ENCODE results near the gene CUL7. TPM values are rescaled to one million over a fixed set of nuclear protein-coding genes. Genes with fewer than 3 reads are reported as not detected.

The CUL7 gene
- total and polyA plus RNA-seq, 2 experiments from 2014 or later: 33.1 to 65.8 TPM

DNA sequence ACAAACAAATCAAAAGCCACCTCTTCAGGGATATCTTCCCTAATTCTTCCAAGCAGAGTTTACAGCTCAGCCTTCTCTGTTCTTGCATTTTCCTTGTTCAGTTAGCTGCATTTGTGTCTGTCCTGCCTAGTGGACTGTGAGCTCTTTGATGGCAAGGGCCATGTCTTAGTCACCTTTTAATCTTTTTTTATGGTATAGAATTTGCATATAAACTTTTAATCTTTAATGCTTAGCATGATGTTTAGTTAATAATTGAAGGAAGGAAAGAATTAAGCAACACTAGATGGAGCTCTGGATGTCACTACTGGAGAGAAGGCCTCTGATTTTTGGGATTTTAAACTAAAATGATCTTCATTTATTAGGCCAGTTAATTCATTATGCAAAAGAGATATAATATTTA, 57.1 kb downstream of the CUL7 start:
- H3K4me1 ChIP-seq (ENCODE audit: low read depth): no peaks in the 10 kb centered on the region
- H3K27me3 ChIP-seq: no peaks in the 10 kb centered on the region
- no peaks in the 10 kb centered on the region for H3K9me3 ChIP-seq (ENCODE audit: low read depth)
- peaks cover 3% of the 10 kb centered on the region for H3K36me3 ChIP-seq
- TF ChIP-seq, protein P1, sequence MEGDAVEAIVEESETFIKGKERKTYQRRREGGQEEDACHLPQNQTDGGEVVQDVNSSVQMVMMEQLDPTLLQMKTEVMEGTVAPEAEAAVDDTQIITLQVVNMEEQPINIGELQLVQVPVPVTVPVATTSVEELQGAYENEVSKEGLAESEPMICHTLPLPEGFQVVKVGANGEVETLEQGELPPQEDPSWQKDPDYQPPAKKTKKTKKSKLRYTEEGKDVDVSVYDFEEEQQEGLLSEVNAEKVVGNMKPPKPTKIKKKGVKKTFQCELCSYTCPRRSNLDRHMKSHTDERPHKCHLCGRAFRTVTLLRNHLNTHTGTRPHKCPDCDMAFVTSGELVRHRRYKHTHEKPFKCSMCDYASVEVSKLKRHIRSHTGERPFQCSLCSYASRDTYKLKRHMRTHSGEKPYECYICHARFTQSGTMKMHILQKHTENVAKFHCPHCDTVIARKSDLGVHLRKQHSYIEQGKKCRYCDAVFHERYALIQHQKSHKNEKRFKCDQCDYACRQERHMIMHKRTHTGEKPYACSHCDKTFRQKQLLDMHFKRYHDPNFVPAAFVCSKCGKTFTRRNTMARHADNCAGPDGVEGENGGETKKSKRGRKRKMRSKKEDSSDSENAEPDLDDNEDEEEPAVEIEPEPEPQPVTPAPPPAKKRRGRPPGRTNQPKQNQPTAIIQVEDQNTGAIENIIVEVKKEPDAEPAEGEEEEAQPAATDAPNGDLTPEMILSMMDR (IDR thresholded peaks at IDR 0.05; ENCODE audit: low read depth, low read length): no peak
- no peak overlapping the region for H3K27ac ChIP-seq
- DNase-seq (ENCODE audit: low read depth in 1 of 2, low spot score in 1 of 2): no peak
- H3K4me3 ChIP-seq: no peak overlapping the region

DNA sequence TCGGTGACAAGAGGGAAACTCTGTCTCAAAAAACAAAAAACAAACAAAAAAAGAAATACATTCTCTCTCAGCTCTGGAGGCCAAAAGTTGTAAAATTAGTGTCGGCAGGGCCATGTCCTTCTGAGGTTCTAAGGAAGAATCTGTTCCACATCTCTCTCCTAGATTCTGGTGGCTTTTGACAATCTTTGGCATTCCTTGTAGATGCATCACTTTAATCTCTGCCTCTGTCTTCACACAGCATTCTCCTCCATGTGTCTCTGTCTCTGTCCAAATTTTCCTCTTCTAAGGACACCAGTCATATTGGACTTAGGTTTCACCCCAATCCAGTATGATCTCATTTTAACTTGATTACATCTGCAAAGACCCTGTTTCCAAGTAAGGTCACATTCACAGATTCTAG, 60.2 kb downstream of the CUL7 start:
- no peaks in the 10 kb centered on the region for H3K27me3 ChIP-seq
- H3K27ac ChIP-seq: no peak overlapping the region
- TF ChIP-seq, protein P1 (IDR thresholded peaks at IDR 0.05; ENCODE audit: low read depth, low read length): no peak
- no peaks in the 10 kb centered on the region for H3K4me1 ChIP-seq (ENCODE audit: low read depth)
- no peak overlapping the region for H3K4me3 ChIP-seq
- no peak for DNase-seq (ENCODE audit: low read depth in 1 of 2, low spot score in 1 of 2)
- peaks cover 15% of the 10 kb centered on the region for H3K36me3 ChIP-seq
- H3K9me3 ChIP-seq (ENCODE audit: low read depth): no peaks in the 10 kb centered on the region

- DNase-seq (ENCODE audit: low read depth in 1 of 2, low spot score in 1 of 2): no peak
- Histone ChIP-seq H3K27ac (no peak overlapping the region), H3K4me3 (no peak overlapping the region), H3K9me3 (ENCODE audit: low read depth) (no peaks in the 10 kb centered on the region), H3K36me3 (peaks cover 15% of the 10 kb centered on the region), H3K27me3 (no peaks in the 10 kb centered on the region), H3K4me1 (ENCODE audit: low read depth) (peaks cover 4% of the 10 kb centered on the region)
- TF ChIP-seq, protein P1 (IDR thresholded peaks at IDR 0.05; ENCODE audit: low read depth, low read length): no peak
Observed at GRCh38 chr6:42989923-42990322, 63.7 kb downstream of the CUL7 start.

DNA sequence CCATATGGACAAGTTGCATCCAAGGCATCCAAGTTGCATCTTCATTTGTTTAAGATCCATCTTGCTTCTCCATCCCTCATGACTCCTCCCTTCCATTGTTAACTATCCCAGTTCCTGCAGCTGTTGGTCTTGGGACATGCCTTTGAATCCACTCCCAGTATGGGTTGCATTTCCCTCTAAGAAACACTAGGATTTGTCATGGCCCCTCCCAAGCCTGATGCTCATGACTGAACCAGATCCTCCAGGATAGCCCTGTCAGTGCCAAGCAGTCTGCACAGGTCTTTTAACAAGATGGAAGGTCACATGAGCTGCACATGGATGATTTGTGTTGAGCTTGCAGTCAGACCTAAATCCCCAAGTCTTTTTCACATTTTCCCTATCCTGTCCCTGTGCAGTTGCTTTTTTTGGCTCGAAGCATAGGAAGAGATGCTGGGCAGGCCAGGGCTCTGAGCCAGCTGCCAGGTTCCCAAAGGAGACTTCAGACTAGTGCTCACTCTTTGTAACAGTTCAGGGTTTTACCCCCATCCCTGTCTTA, 65.1 kb downstream of the CUL7 start:
- TF ChIP-seq, protein P1 (IDR thresholded peaks at IDR 0.05; ENCODE audit: low read depth, low read length): no peak

More for the DNA sequence above, 65.1 kb downstream of the CUL7 start:
- Histone ChIP-seq H3K4me3 (no peak overlapping the region), H3K27me3 (no peaks in the 10 kb centered on the region), H3K4me1 (ENCODE audit: low read depth) (peaks cover 4% of the 10 kb centered on the region), H3K36me3 (peaks cover 15% of the 10 kb centered on the region), H3K27ac (no peak overlapping the region), H3K9me3 (ENCODE audit: low read depth) (no peaks in the 10 kb centered on the region)
- peak in 1 of 2 donors; percentile 48 for DNase-seq (ENCODE audit: low read depth in 1 of 2, low spot score in 1 of 2)

Other genes starting within 250 kb of the CUL7 start
- gene RPL7L1, start 174.2 kb downstream of the CUL7 start, total RNA-seq: 75.6 and 85.4 TPM in 2 replicates
- gene RPL7L1, start 174.2 kb downstream of the CUL7 start, polyA plus RNA-seq: 89.5 and 121 TPM in 2 replicates
- gene PTCRA, start 137.8 kb downstream of the CUL7 start, total RNA-seq: not detected in 2 replicates
- gene PTCRA, start 137.8 kb downstream of the CUL7 start, polyA plus RNA-seq: not detected in 2 replicates
- 73.0 and 78.1 TPM in 2 replicates for gene CNPY3, start 124.4 kb downstream of the CUL7 start, total RNA-seq
- gene CNPY3, start 124.4 kb downstream of the CUL7 start, polyA plus RNA-seq: 70.7 and 89.9 TPM in 2 replicates
- gene GNMT, start 93.1 kb downstream of the CUL7 start, total RNA-seq: 0.21 and 0.25 TPM in 2 replicates
- 0.21 and 1.3 TPM in 2 replicates for gene GNMT, start 93.1 kb downstream of the CUL7 start, polyA plus RNA-seq
- gene PEX6, start 74.7 kb downstream of the CUL7 start, total RNA-seq: 40.9 and 52.0 TPM in 2 replicates
- gene PEX6, start 74.7 kb downstream of the CUL7 start, polyA plus RNA-seq: 21.3 and 29.7 TPM in 2 replicates
- gene PPP2R5D, start 69.3 kb downstream of the CUL7 start, total RNA-seq: 58.2 and 70.0 TPM in 2 replicates
- gene PPP2R5D, start 69.3 kb downstream of the CUL7 start, polyA plus RNA-seq: 48.8 and 74.4 TPM in 2 replicates
- 98.8 and 125 TPM in 2 replicates for gene MEA1, start 39.9 kb downstream of the CUL7 start, total RNA-seq
- gene MEA1, start 39.9 kb downstream of the CUL7 start, polyA plus RNA-seq: 173 and 227 TPM in 2 replicates
- gene KLHDC3, start 39.6 kb downstream of the CUL7 start, total RNA-seq: 264 and 334 TPM in 2 replicates
- 343 and 472 TPM in 2 replicates for gene KLHDC3, start 39.6 kb downstream of the CUL7 start, polyA plus RNA-seq
- 67.3 and 108 TPM in 2 replicates for gene RRP36, start 32.2 kb downstream of the CUL7 start, total RNA-seq
- 63.8 and 77.1 TPM in 2 replicates for gene RRP36, start 32.2 kb downstream of the CUL7 start, polyA plus RNA-seq
- gene MRPL2, start 5.6 kb upstream of the CUL7 start, total RNA-seq: 49.1 and 76.8 TPM in 2 replicates
- 148 and 188 TPM in 2 replicates for gene MRPL2, start 5.6 kb upstream of the CUL7 start, polyA plus RNA-seq
- gene KLC4, start 5.8 kb upstream of the CUL7 start, total RNA-seq: 44.3 and 57.2 TPM in 2 replicates
- 38.4 and 60.5 TPM in 2 replicates for gene KLC4, start 5.8 kb upstream of the CUL7 start, polyA plus RNA-seq
- gene PTK7, start 22.5 kb upstream of the CUL7 start, total RNA-seq: 103 and 115 TPM in 2 replicates
- gene PTK7, start 22.5 kb upstream of the CUL7 start, polyA plus RNA-seq: 75.8 and 88.0 TPM in 2 replicates
- gene SRF, start 117.4 kb upstream of the CUL7 start, total RNA-seq: 72.1 and 76.8 TPM in 2 replicates
- gene SRF, start 117.4 kb upstream of the CUL7 start, polyA plus RNA-seq: 9.7 and 10.2 TPM in 2 replicates
- 34.8 and 76.0 TPM in 2 replicates for gene CUL9, start 128.3 kb upstream of the CUL7 start, total RNA-seq
- gene CUL9, start 128.3 kb upstream of the CUL7 start, polyA plus RNA-seq: 29.0 and 44.2 TPM in 2 replicates
- 111 and 176 TPM in 2 replicates for gene DNPH1, start 175.6 kb upstream of the CUL7 start, total RNA-seq
- 138 and 209 TPM in 2 replicates for gene DNPH1, start 175.6 kb upstream of the CUL7 start, polyA plus RNA-seq
- 0.60 and 1.0 TPM in 2 replicates for gene TTBK1, start 189.6 kb upstream of the CUL7 start, total RNA-seq
- gene TTBK1, start 189.6 kb upstream of the CUL7 start, polyA plus RNA-seq: 0.15 and 0.17 TPM in 2 replicates
- not detected in 2 replicates for gene SLC22A7, start 244.4 kb upstream of the CUL7 start, total RNA-seq
- gene SLC22A7, start 244.4 kb upstream of the CUL7 start, polyA plus RNA-seq: 0.51 TPM in 1 of 2 replicates, not detected in the other